ENCODE results near the gene MATN1.

MATN1 gene

GRCh38 chr1:30687886-30688285, 35.5 kb downstream of the MATN1 start:
- H3K27me3 ChIP-seq (ENCODE audit: control insufficient read depth in 1 of 2, insufficient read depth in 2 of 2, low read length in 2 of 2): peaks cover 14 to 35% of the 10 kb centered on the region in 2 donors
- H3K9ac ChIP-seq (ENCODE audit: low read length): no peak overlapping the region
- H3K27ac ChIP-seq (ENCODE audit: low read depth, low read length): no peak overlapping the region
- H3K9me3 ChIP-seq (ENCODE audit: low read length): no peaks in the 10 kb centered on the region
- no peak overlapping the region for H3K4me3 ChIP-seq (ENCODE audit: low read depth in 1 of 2, low read length in 2 of 2)
- no peaks in the 10 kb centered on the region for H3K36me3 ChIP-seq (ENCODE audit: insufficient read depth, low read length)
- no peaks in the 10 kb centered on the region for H3K4me1 ChIP-seq (ENCODE audit: insufficient read depth, low read length)

GRCh38 chr1:30686236-30686935, 37.0 kb downstream of the MATN1 start:
- Histone ChIP-seq H3K36me3 (ENCODE audit: insufficient read depth, low read length) (no peaks in the 10 kb centered on the region), H3K27ac (ENCODE audit: low read depth, low read length) (no peak overlapping the region), H3K9ac (ENCODE audit: low read length) (no peak overlapping the region), H3K4me1 (ENCODE audit: insufficient read depth, low read length) (no peaks in the 10 kb centered on the region), H3K27me3 (ENCODE audit: control insufficient read depth in 1 of 2, insufficient read depth in 2 of 2, low read length in 2 of 2) (peaks cover 14 to 41% of the 10 kb centered on the region in 2 donors), H3K4me3 (ENCODE audit: low read depth in 1 of 2, low read length in 2 of 2) (no peak overlapping the region), H3K9me3 (ENCODE audit: low read length) (no peaks in the 10 kb centered on the region)

DNA sequence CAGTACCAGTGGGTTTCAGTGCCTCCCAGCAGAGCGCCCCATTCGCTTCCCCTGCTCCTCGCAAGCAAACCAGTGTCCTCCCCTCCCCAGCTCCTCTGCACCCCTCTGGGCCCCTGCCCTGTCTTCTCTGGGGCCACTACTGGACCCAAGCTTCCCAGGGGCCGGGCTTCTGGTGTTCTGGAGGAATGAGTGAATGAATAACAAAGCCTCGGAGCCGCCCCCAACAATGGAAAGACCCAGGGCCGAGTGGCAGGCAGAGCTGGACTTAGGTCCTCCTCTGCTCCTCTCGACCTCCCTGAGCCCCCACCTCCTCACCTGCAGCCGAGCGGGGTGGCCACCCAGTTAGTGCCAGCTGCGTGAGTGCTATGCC, 37.6 kb downstream of the MATN1 start:
- Histone ChIP-seq H3K36me3 (ENCODE audit: insufficient read depth, low read length) (no peaks in the 10 kb centered on the region), H3K4me3 (ENCODE audit: low read depth in 1 of 2, low read length in 2 of 2) (no peak overlapping the region), H3K9ac (ENCODE audit: low read length) (no peak overlapping the region), H3K27ac (ENCODE audit: low read depth, low read length) (no peak overlapping the region), H3K27me3 (ENCODE audit: control insufficient read depth in 1 of 2, insufficient read depth in 2 of 2, low read length in 2 of 2) (peaks cover 14 to 41% of the 10 kb centered on the region in 2 donors), H3K9me3 (ENCODE audit: low read length) (no peaks in the 10 kb centered on the region), H3K4me1 (ENCODE audit: insufficient read depth, low read length) (peaks cover 3% of the 10 kb centered on the region)

DNA sequence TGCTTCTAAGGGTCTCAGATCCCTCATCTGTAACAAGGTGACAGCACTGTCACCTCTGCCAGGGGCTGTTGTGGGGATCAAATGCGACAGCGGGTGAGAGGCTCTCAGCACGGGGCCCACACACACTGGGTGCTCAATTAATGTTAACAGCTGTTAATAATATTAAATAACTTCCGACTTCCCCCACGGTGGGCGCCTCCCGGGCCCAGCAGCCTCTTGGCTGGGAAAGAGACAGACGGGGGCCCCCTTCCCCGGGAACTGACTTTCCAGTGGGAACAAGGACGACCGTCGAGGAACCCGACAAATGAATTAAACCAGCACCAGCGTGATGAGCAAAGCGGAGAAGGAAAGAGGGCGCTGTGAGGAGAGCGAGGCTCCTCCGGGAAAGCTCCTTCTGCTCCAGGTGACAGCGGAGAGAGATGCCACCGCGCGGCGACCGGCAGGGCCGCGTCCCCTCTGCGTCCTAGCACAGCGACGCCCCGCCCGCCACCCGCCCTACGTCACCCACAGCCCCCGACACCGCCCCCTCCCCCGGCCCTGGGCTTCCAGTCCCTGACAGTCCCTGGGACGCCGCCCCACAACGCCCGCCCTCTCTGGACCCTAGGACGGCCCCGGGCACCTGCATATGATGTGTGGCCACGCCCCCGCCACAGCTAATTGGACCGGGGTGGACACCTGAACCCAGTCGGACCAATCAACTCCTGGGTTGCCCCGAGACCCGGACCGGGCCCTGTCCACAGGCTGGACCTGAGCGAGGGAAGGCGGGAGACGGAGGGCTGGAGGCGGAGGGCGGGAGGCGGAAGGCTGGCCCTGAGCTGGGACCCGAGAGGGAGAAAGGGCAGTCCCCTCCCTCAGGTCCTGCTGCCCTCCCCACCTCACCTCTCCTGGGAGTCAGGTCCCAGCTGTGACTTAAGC, 38.2 kb downstream of the MATN1 start:
- peaks cover 9% of the 10 kb centered on the region for H3K4me1 ChIP-seq (ENCODE audit: insufficient read depth, low read length)
- no peak overlapping the region for H3K27ac ChIP-seq (ENCODE audit: low read depth, low read length)
- H3K27me3 ChIP-seq (ENCODE audit: control insufficient read depth in 1 of 2, insufficient read depth in 2 of 2, low read length in 2 of 2): peaks cover 14 to 41% of the 10 kb centered on the region in 2 donors
- no peak overlapping the region for H3K9ac ChIP-seq (ENCODE audit: low read length)
- H3K9me3 ChIP-seq (ENCODE audit: low read length): no peaks in the 10 kb centered on the region
- H3K36me3 ChIP-seq (ENCODE audit: insufficient read depth, low read length): no peaks in the 10 kb centered on the region
- no peak overlapping the region for H3K4me3 ChIP-seq (ENCODE audit: low read depth in 1 of 2, low read length in 2 of 2)

DNA sequence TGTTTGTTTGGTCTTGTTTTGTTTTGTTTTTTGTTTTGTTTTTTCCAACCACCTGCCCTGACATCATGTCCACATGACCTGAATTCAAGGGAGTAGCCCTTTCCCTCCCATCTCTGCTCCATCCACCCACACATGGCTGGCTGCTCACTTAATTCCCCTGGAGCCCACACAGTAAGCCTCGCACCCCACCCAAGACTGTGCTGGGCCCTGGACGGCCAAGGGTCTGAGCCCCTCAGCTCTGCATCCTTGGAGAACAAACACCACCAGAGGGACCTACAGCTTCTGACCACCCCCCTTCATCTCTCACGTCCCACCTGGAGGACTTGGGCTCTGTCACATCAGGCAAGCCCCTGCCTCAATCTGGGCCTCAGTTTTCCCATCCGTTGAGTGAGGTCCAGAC, 39.1 kb downstream of the MATN1 start:
- Histone ChIP-seq H3K27me3 (ENCODE audit: control insufficient read depth in 1 of 2, insufficient read depth in 2 of 2, low read length in 2 of 2) (peaks cover 14 to 41% of the 10 kb centered on the region in 2 donors), H3K27ac (ENCODE audit: low read depth, low read length) (no peak overlapping the region), H3K36me3 (ENCODE audit: insufficient read depth, low read length) (no peaks in the 10 kb centered on the region), H3K9me3 (ENCODE audit: low read length) (no peaks in the 10 kb centered on the region), H3K9ac (ENCODE audit: low read length) (no peak overlapping the region), H3K4me1 (ENCODE audit: insufficient read depth, low read length) (peaks cover 15% of the 10 kb centered on the region), H3K4me3 (ENCODE audit: low read depth in 1 of 2, low read length in 2 of 2) (no peak overlapping the region)

DNA sequence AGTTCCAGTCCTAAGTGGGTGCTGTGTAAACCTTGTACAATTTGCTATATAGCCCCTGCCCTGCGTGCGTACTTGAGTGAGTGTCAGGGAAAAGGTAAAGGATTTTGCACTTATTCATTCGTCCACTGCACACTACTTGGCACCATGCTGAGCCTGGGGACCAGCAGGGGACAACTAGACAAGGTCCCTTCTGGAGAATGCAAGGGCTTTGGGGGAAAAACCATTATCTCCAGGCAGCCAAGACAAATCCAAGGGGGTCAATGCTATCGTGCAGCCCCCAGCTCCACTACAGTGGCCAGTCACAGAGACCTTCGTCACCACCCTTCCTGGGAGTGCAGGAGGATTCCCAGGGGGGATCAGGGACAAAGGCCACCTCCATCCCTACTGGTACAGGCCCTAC, 39.7 kb downstream of the MATN1 start:
- peaks cover 15% of the 10 kb centered on the region for H3K4me1 ChIP-seq (ENCODE audit: insufficient read depth, low read length)
- H3K9ac ChIP-seq (ENCODE audit: low read length): no peak overlapping the region
- no peak overlapping the region for H3K4me3 ChIP-seq (ENCODE audit: low read depth in 1 of 2, low read length in 2 of 2)
- H3K27me3 ChIP-seq (ENCODE audit: control insufficient read depth in 1 of 2, insufficient read depth in 2 of 2, low read length in 2 of 2): peaks cover 14 to 41% of the 10 kb centered on the region in 2 donors
- H3K36me3 ChIP-seq (ENCODE audit: insufficient read depth, low read length): no peaks in the 10 kb centered on the region
- no peak overlapping the region for H3K27ac ChIP-seq (ENCODE audit: low read depth, low read length)
- no peaks in the 10 kb centered on the region for H3K9me3 ChIP-seq (ENCODE audit: low read length)

DNA sequence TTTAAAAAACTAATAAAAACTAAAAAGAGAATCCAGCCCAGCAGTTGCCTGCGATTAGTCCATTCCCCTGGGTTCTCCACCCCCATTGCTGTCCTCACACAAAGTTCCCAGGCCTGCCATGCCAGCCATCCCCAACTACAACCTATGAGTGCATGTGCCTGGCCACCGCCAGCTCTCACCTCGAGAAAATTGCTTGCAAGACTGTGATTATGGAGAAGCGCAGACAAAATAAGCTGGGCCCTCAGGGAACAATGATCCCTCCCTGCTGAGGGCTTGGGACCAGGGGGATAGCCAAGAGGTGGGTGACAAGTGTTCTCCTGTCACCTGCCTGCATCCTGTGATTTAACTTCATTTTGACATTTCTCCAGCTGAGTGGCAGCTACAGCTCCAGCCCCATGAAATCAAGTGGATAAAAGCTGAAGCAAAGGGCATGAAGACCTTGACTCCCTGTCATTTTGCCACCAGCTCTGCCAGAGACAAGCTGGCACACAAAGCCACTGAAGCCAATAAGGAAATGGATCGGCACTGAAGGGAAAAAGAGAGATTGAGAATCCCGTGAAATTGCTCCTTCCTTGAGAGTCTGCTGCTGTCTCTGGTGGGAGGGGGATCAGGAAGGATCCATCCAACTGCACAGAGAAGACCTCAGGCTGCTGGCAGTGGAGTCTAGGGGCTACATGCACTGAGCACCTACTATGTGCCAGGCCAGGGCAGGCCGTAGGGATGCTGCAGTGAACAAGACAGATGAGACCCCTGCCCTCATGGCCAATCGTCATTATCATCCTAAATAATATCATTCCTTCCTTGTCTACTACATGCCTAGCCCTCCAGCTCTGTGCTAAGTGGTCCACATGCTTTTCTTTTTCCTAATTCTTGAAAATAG, 40.7 kb downstream of the MATN1 start:
- no peak overlapping the region for H3K4me3 ChIP-seq (ENCODE audit: low read depth in 1 of 2, low read length in 2 of 2)
- H3K9ac ChIP-seq (ENCODE audit: low read length): no peak overlapping the region
- no peaks in the 10 kb centered on the region for H3K9me3 ChIP-seq (ENCODE audit: low read length)
- H3K36me3 ChIP-seq (ENCODE audit: insufficient read depth, low read length): no peaks in the 10 kb centered on the region
- no peak overlapping the region for H3K27ac ChIP-seq (ENCODE audit: low read depth, low read length)
- H3K4me1 ChIP-seq (ENCODE audit: insufficient read depth, low read length): peaks cover 15% of the 10 kb centered on the region
- peaks cover 14 to 41% of the 10 kb centered on the region in 2 donors for H3K27me3 ChIP-seq (ENCODE audit: control insufficient read depth in 1 of 2, insufficient read depth in 2 of 2, low read length in 2 of 2)

DNA sequence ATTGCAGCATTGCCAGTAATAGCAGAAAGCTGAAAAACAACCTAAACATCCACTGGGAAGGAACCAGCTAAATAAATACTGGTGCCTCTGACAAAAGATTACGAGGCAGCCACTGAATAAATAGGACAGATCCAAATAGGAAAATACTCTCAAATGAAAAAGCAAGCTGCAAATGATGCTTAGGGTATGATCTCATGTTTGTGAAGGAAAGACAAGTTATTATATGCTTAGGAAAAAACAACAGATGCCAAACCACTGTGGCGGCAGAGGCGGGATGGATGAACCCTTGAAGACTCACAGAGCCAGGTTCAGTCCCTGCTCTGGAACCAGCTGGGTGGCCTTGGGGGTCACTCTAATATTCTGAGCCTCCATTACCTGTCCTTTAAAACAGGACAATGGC, 41.6 kb downstream of the MATN1 start:
- H3K36me3 ChIP-seq (ENCODE audit: insufficient read depth, low read length): no peaks in the 10 kb centered on the region
- no peaks in the 10 kb centered on the region for H3K9me3 ChIP-seq (ENCODE audit: low read length)
- peaks cover 14 to 35% of the 10 kb centered on the region in 2 donors for H3K27me3 ChIP-seq (ENCODE audit: control insufficient read depth in 1 of 2, insufficient read depth in 2 of 2, low read length in 2 of 2)
- no peak overlapping the region for H3K27ac ChIP-seq (ENCODE audit: low read depth, low read length)
- H3K4me3 ChIP-seq (ENCODE audit: low read depth in 1 of 2, low read length in 2 of 2): no peak overlapping the region
- H3K4me1 ChIP-seq (ENCODE audit: insufficient read depth, low read length): peaks cover 15% of the 10 kb centered on the region
- H3K9ac ChIP-seq (ENCODE audit: low read length): no peak overlapping the region

DNA sequence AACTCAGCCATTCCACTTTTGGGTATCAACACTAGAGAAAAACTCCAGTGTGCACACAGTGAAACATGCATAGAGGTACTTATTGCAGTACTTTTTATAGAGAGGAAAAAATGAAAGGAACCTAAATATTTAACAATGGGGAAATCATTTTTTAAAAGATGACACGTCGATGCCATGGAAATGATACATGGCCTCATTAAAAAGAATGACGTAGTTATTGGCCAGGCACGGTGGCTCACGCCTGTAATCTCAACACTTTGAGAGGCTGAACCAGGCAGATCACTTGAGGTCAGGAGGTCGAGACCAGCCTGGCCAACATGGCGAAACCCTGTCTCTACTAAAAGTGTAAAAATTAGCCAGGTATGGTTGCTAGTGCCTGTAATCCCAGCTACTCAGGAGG, 42.5 kb downstream of the MATN1 start:
- no peak overlapping the region for H3K27ac ChIP-seq (ENCODE audit: low read depth, low read length)
- no peaks in the 10 kb centered on the region for H3K36me3 ChIP-seq (ENCODE audit: insufficient read depth, low read length)
- H3K27me3 ChIP-seq (ENCODE audit: control insufficient read depth in 1 of 2, insufficient read depth in 2 of 2, low read length in 2 of 2): peaks cover 14 to 34% of the 10 kb centered on the region in 2 donors
- H3K4me3 ChIP-seq (ENCODE audit: low read depth in 1 of 2, low read length in 2 of 2): no peak overlapping the region
- peaks cover 15% of the 10 kb centered on the region for H3K4me1 ChIP-seq (ENCODE audit: insufficient read depth, low read length)
- no peak overlapping the region for H3K9ac ChIP-seq (ENCODE audit: low read length)
- H3K9me3 ChIP-seq (ENCODE audit: low read length): no peaks in the 10 kb centered on the region

GRCh38 chr1:30680429-30680828, 43.0 kb downstream of the MATN1 start:
- Histone ChIP-seq H3K4me1 (ENCODE audit: insufficient read depth, low read length) (peaks cover 15% of the 10 kb centered on the region), H3K9me3 (ENCODE audit: low read length) (no peaks in the 10 kb centered on the region), H3K9ac (ENCODE audit: low read length) (no peak overlapping the region), H3K4me3 (ENCODE audit: low read depth in 1 of 2, low read length in 2 of 2) (no peak overlapping the region), H3K36me3 (ENCODE audit: insufficient read depth, low read length) (no peaks in the 10 kb centered on the region), H3K27me3 (ENCODE audit: control insufficient read depth in 1 of 2, insufficient read depth in 2 of 2, low read length in 2 of 2) (peaks cover 14 to 30% of the 10 kb centered on the region in 2 donors), H3K27ac (ENCODE audit: low read depth, low read length) (no peak overlapping the region)

DNA sequence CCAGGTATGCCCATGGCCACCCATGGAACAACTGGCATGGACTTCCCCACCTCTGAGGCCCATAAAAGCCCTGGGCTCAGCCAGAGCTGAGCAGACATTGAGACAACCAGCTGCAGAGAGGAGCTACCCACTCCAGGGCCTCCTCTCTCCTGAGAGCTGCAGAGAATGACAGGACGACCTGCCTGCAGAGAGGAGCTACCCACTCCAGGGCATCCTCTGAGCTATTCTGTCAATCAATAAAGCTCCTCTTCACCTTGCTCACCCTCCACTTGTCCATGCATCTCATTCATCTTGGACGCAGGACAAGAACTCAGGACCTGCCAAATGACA, 43.4 kb downstream of the MATN1 start:
- no peak overlapping the region for H3K27ac ChIP-seq (ENCODE audit: low read depth, low read length)
- no peaks in the 10 kb centered on the region for H3K9me3 ChIP-seq (ENCODE audit: low read length)
- no peaks in the 10 kb centered on the region for H3K36me3 ChIP-seq (ENCODE audit: insufficient read depth, low read length)
- peaks cover 14 to 25% of the 10 kb centered on the region in 2 donors for H3K27me3 ChIP-seq (ENCODE audit: control insufficient read depth in 1 of 2, insufficient read depth in 2 of 2, low read length in 2 of 2)
- H3K4me3 ChIP-seq (ENCODE audit: low read depth in 1 of 2, low read length in 2 of 2): no peak overlapping the region
- peaks cover 15% of the 10 kb centered on the region for H3K4me1 ChIP-seq (ENCODE audit: insufficient read depth, low read length)
- no peak overlapping the region for H3K9ac ChIP-seq (ENCODE audit: low read length)
